Lung (tissue), 16 donors: ENCODE measurements around the gene ALG12. TPM values are rescaled to one million over a fixed set of nuclear protein-coding genes. Genes with fewer than 3 reads are reported as not detected.

ENCODE experiments used
- ATAC-seq: fragments of 200-7000 bp; cut with Tn5 transposase; one replicate; pipeline ENCODE4 v1.9.1; 2020; ENCODE audit warnings: moderate number of reproducible peaks; ENCODE audit not compliant: insufficient read depth, low FRiP score
- DNase-seq, 3 donors: peaks; one replicate each; pipeline ENCODE4 v3.0.0-alpha.2; 2013 to 2017
- H3K27ac ChIP-seq, 2 donors: one replicate each; pipeline ENCODE4 v1.5.1; 2013; ENCODE audit warnings: mild to moderate bottlenecking in 2 of 2, moderate library complexity in 2 of 2, control low read depth in 1 of 2, inconsistent platforms in 1 of 2, low read depth in 1 of 2, low read length in 1 of 2
- H3K27me3 ChIP-seq, 3 donors: one replicate each; pipeline ENCODE4 v1.5.1; 2013; ENCODE audit warnings: low read length in 2 of 3; ENCODE audit not compliant: control insufficient read depth in 3 of 3, insufficient read depth in 3 of 3
- H3K36me3 ChIP-seq, 4 donors: one replicate each; pipeline ENCODE4 v1.5.1; 2013; ENCODE audit warnings: low read length in 4 of 4, mild to moderate bottlenecking in 1 of 4, moderate library complexity in 1 of 4; ENCODE audit not compliant: control insufficient read depth in 4 of 4, insufficient read depth in 4 of 4
- H3K4me1 ChIP-seq, 5 donors: one replicate each; pipeline ENCODE4 v1.5.1; 2013; ENCODE audit warnings: low read length in 5 of 5, mild to moderate bottlenecking in 2 of 5, moderate library complexity in 1 of 5; ENCODE audit not compliant: control insufficient read depth in 5 of 5, insufficient read depth in 5 of 5
- H3K4me3 ChIP-seq: one replicate; pipeline ENCODE4 v1.5.1; 2013; ENCODE audit warnings: mild to moderate bottlenecking, control low read depth, moderate library complexity
- H3K9ac ChIP-seq, 2 donors: one replicate each; pipeline ENCODE4 v1.5.1; 2013; ENCODE audit warnings: low read length in 2 of 2, control low read depth in 1 of 2; ENCODE audit not compliant: insufficient read depth in 1 of 2
- H3K9me3 ChIP-seq, 4 donors: one replicate each; pipeline ENCODE4 v1.5.1; 2013; ENCODE audit warnings: low read length in 3 of 4, mild to moderate bottlenecking in 1 of 4, moderate library complexity in 1 of 4; ENCODE audit not compliant: control insufficient read depth in 4 of 4, insufficient read depth in 3 of 4
- WGBS, 2 donors: extraction: QIAGEN DNeasy Blood & Tissue Kit; methylation state at CpG; one replicate each; pipeline ENCODE4 v1.1.7; 2013; 5-methylcytosine and 5-hydroxymethylcytosine counted together
- long read RNA-seq, 5 donors: transcript quantifications; one replicate each; lab custom pipeline, GENCODE V29; 2026
- polyA plus RNA-seq, 2 donors: library from polyadenylated mRNA; stranded (reverse); fragments of 200-250 nt; gene quantifications; one replicate each; pipeline ENCODE4 v1.2.1, GENCODE V29; 2013
- total RNA-seq, 2 donors: library from RNA; depleted of rRNA in 1 of 2; stranded (reverse); fragments of >200 nt in 1 of 2; gene quantifications; one replicate each; pipeline ENCODE4 v1.2.1, GENCODE V29; 2014 to 2021
- TF ChIP-seq, protein P1 (sequence below): IDR thresholded peaks from 2 replicates; pipeline ENCODE4 v1.5.1; 2012; ENCODE audit warnings: mild to moderate bottlenecking; ENCODE audit errors: control extremely low read depth, extremely low read depth
- donor health status: control.
- donor health status: control.
- donor health status: Bipolar disorder and iron deficiency.
- donor health status: healthy.
- donor health status: DM: yes; HTN: yes; CAD: no.

The ALG12 gene
- 10 to 100 TPM; 17.6 to 33.9 TPM for total RNA-seq
- polyA plus RNA-seq, result 10 to 100 TPM; 13.6 to 15.6 TPM
- long read RNA-seq, donor 1, full-length matches to known transcripts, result 13 of 13 reads
- long read RNA-seq, donor 1, partial matches to known transcripts, result 0 of 13 reads
- long read RNA-seq, donor 1, other reads (novel, unspliced or antisense), result 0 of 13 reads
- long read RNA-seq, donor 2, full-length matches to known transcripts, result 2 of 2 reads
- long read RNA-seq, donor 2, partial matches to known transcripts, result 0 of 2 reads
- long read RNA-seq, donor 2, other reads (novel, unspliced or antisense), result 0 of 2 reads
- long read RNA-seq, donor 3, full-length matches to known transcripts, result 4 of 4 reads
- long read RNA-seq, donor 3, partial matches to known transcripts, result 0 of 4 reads
- long read RNA-seq, donor 3, other reads (novel, unspliced or antisense), result 0 of 4 reads
- long read RNA-seq, donor 4, partial matches to known transcripts, result 22 of 22 reads
- long read RNA-seq, donor 4, other reads (novel, unspliced or antisense), result 0 of 22 reads
- long read RNA-seq, donor 5, full-length matches to known transcripts, result 11 of 93 reads
- long read RNA-seq, donor 5, partial matches to known transcripts, result 52 of 93 reads
- long read RNA-seq, donor 5, other reads (novel, unspliced or antisense), result 30 of 93 reads

DNA sequence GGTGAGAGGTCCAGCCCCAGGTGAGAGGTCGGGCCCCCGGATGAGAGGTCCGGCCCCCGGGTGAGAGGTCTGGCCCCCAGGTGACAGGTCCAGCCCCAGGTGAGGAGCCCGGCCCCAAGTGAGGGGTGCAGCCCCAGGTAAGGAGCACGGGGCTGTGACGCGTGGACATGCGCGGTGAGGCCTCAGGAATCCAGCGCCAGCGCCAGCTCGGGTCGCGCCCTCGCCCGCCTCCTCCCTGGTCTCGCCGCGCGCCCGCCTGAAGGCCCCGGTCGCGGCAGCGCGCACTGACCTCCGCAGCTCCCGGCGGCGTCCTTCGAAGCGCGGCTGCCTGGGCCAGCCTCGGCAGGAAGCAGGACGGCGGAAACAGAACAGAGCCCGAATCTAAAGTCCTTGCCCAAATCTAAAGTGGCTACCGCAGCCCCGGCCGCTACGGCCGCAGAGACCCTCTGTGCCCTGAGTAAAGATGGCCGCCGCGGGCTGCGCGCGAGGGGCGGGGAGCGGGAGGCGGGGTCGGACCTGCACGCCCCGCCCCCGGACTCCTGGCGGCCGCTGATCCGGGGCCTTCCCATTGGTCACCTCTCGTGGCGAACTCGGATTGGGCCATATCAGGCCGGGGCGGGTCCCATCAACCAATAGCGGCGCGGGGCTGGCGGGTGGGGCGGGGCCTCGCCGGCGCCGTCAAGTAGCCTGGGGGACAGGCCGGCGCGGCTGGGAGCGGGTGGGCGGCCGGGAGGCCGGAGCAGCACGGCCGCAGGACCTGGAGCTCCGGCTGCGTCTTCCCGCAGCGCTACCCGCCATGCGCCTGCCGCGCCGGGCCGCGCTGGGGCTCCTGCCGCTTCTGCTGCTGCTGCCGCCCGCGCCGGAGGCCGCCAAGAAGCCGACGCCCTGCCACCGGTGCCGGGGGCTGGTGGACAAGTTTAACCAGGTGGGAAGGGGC lies at the start of gene ALG12, which contains the start of gene CRELD2:
Gene ALG12 (minus strand): TSS at position 465 of the 937 bp plus-strand sequence. CDS start 4,673 bp downstream, outside the sequence.
Gene CRELD2 (plus strand): TSS at position 661 of the 937 bp plus-strand sequence. CDS start 136 bp downstream, at position 797.
- Histone ChIP-seq H3K36me3 (peaks cover 0 to 18% (median 14%) of the 10 kb centered on the region in 4 donors), H3K4me1 (peaks cover 0 to 12% (median 9%) of the 10 kb centered on the region in 5 donors), H3K27ac (peak within 1 kb of the TSS; percentile 97 to 98), H3K27me3 (no peaks in the 10 kb centered on the region), H3K4me3 (peak within 1 kb of the TSS; percentile 86), H3K9me3 (no peaks in the 10 kb centered on the region), H3K9ac (peak within 1 kb of the TSS; percentile 59 to 61)
- peak; percentile 98 to 99 (median 98) for DNase-seq
- peak; percentile 97 for ATAC-seq
- TF ChIP-seq, protein P1, sequence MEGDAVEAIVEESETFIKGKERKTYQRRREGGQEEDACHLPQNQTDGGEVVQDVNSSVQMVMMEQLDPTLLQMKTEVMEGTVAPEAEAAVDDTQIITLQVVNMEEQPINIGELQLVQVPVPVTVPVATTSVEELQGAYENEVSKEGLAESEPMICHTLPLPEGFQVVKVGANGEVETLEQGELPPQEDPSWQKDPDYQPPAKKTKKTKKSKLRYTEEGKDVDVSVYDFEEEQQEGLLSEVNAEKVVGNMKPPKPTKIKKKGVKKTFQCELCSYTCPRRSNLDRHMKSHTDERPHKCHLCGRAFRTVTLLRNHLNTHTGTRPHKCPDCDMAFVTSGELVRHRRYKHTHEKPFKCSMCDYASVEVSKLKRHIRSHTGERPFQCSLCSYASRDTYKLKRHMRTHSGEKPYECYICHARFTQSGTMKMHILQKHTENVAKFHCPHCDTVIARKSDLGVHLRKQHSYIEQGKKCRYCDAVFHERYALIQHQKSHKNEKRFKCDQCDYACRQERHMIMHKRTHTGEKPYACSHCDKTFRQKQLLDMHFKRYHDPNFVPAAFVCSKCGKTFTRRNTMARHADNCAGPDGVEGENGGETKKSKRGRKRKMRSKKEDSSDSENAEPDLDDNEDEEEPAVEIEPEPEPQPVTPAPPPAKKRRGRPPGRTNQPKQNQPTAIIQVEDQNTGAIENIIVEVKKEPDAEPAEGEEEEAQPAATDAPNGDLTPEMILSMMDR, result no peak
- WGBS, 2 donors, result 1% methylated on average over 94 to 103 of the region's 103 CpGs

DNA sequence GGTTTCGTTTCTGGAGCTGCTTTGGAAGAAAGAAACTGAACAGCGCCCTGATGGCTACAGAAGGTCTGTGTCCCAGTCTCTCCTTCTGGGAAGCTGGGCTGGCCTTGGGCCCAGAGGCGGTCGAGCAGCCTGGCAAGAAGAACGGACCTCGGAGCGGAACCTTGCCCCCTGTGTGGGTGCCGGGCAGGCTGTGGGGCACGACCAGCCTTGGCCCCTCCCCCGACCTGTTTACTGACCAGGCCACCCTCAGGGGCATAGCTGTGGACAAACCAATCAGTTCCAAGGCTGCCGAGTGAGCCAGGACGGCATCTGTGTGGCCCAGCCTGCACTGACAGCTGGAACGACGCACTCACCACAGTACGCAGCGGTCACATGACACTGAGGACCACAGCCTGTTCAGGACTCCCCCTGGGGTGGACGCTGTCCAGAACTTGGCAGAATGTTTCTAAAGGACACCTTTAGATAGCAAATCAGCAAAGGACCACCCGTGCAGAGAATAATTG lies 49.5 kb upstream of the ALG12 start:
- Histone ChIP-seq H3K9ac (no peak overlapping the region), H3K27me3 (peaks cover 0 to 14% (median 6%) of the 10 kb centered on the region in 3 donors), H3K4me1 (peaks cover 3 to 61% (median 20%) of the 10 kb centered on the region in 5 donors), H3K36me3 (peaks cover 0 to 24% (median 7%) of the 10 kb centered on the region in 4 donors), H3K9me3 (no peaks in the 10 kb centered on the region), H3K27ac (peak overlapping the region; percentile 14 to 89), H3K4me3 (no peak overlapping the region)
- no peak for ATAC-seq
- TF ChIP-seq, protein P1, result no peak
- 48 to 60% methylated on average over 18 of the region's 18 CpGs for WGBS, 2 donors
- peak; percentile 79 to 82 (median 82) for DNase-seq
